ENCODE data around the gene HDAC1.

The HDAC1 gene

DNA sequence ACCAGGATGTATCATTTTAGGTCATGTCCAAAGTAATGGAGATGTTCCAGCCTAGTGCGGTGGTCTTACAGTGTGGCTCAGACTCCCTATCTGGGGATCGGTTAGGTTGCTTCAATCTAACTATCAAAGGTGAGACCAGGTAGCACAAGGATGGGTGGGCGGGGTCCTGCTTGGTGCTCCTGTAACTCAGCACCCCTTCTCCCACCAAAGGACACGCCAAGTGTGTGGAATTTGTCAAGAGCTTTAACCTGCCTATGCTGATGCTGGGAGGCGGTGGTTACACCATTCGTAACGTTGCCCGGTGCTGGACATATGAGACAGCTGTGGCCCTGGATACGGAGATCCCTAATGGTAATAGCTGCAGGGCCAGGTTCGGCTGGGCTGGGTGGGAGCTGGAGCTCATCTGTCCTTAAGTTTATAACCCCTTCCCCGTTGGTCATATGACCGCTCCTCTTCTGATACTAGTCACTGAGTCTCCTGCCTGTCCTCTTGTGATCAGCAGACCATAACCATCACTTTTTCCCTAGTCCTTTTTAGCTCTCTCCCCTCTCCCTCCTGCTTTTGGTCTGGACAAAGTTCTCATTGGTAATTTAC lies 38.8 kb downstream of the HDAC1 start:
- DNase-seq (ENCODE audit: low read depth, low spot score) = no peak

DNA sequence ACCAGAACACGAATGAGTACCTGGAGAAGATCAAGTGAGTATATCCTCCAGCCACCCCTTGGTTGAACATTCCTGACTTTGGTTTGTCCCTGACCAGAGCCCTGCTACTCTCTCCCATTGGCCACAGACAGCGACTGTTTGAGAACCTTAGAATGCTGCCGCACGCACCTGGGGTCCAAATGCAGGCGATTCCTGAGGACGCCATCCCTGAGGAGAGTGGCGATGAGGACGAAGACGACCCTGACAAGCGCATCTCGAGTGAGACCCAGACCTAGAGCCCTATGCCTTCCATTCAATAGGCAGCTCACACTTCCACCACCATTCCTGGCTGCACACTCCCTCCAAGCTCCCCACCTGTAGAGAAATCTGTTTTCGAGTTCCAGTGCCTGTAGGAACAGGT lies 39.7 kb downstream of the HDAC1 start:
- DNase-seq (ENCODE audit: low read depth, low spot score) = no peak

DNA sequence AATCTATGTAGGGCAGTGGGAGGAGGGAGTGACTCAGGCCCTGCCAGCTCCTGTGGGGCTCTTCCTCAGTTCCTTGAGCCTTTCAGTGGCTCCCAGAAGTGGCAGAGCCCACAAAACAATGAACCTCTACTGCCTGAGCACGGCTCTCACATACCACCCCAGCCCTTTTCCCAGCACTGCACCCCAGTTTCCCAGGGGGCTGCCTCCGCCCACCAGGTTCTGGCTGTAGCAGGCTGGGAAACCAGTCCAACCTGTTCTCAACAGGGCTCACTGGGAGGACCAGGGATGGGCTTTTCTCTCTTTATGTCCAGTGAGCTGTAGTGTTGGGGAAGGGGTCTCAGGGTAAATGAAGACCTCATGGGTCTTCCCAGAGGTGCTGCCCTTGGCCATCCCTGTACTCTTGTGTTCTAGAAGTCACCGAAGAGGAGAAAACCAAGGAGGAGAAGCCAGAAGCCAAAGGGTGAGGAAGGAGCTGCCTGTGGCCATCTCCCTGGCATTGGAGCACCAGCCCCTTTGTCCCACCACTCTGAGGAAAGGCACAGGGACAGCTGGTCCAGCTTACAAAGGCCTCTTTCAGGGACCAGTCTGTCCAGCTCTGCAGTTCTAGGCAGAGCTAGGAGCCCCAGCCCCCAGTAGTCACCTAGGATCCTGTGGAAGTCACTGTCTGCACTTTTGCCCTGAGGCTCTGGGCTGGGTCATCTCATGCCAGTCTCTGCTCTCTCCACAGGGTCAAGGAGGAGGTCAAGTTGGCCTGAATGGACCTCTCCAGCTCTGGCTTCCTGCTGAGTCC lies 40.6 kb downstream of the HDAC1 start:
- DNase-seq (ENCODE audit: low read depth, low spot score) = no peak

DNA sequence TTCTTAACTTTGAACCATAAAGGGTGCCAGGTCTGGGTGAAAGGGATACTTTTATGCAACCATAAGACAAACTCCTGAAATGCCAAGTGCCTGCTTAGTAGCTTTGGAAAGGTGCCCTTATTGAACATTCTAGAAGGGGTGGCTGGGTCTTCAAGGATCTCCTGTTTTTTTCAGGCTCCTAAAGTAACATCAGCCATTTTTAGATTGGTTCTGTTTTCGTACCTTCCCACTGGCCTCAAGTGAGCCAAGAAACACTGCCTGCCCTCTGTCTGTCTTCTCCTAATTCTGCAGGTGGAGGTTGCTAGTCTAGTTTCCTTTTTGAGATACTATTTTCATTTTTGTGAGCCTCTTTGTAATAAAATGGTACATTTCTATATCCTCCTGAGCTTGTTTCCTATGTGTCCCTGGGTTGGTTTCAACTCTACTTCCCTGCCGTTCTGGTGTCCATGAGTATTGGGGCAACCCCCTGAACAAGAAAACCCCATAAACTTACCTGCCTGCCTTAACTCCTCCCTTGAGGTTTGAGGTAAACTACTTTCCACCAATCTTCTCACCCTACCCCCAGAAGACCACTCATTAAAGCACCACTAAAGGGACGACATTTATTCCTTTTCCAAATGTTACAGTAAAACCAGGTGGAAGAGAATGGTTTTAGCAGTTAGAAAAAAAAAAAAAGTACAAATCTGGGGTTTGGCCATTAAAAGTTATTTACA lies 41.5 kb downstream of the HDAC1 start:
- DNase-seq (ENCODE audit: low read depth, low spot score) = no peak

DNA sequence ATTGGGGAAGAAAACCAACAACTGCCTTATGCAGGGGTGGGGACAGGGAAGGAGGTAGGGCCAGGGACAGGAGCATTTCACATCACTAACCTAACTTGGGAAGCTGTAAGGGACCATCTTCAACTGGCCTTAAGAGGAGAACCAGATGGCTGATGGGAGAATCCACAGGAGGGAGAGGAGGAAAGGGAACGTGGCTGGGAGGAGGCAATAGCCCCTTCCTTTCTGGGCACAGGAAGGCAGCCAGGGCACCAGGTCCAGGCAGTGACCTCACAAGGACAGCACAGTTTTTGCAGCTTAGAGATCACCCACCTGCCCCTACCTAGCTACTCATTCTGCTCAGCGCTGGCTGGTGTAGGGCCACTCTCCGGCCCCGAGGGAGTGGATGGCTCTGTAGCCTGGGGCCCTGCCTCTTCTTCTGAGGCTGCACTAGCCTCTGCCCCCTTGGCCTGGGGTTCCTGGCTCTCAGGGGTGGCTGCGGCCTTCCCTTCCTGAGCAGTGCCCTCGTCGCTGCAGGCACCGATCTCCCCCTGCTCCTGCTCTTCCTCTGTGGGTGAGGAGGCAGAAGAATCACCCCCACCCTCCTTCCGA lies 42.5 kb downstream of the HDAC1 start:
- DNase-seq (ENCODE audit: low read depth, low spot score) = no peak

DNA sequence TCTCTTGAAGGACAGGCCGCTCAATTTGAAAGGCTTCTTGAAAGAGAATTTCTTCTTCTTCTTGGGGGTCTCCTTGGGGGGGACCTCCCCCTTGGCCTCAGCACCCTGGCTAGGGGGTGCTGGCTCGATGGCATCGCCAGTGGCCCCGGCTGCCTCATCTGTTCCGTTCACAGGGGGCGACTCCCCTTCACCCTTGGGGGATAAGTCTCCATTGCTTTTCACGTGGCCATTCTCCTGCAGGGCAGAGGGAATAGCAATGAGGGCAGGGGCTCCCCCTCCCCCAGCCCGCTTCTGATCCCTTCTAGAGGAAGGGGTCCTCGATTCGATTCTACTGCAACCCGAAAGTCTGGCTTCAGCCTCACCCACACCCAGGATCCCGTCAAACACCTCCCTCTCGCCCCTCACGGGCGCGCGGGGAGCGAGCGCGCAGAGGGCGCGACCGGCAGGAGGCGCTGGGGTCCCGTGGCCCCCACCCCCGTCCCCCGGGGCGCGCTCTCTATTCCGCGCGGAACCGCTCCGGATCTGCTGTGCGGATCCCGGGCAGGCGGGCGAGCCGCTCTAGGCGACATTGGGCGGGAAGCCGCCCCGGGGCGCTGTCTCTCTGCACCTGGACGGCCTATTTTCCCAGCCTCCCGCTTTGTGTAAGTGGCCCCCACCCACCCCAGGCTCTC lies 43.1 kb downstream of the HDAC1 start:
- DNase-seq (ENCODE audit: low read depth, low spot score) = no peak

DNA sequence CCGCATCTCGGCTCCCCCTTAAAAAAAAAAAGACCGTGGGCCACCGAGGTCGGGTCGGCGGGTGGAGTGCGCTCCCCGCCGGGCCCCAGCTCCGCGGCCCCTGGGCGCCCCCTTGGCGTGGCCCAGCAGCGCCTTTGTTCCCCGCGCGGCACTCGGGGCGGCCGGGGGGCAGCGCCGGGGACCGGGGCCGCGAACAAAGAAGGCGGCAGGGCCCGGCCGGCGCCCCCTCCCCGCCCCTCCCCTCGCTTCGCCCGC lies 43.6 kb downstream of the HDAC1 start:
- DNase-seq (ENCODE audit: low read depth, low spot score) = no peak

DNA sequence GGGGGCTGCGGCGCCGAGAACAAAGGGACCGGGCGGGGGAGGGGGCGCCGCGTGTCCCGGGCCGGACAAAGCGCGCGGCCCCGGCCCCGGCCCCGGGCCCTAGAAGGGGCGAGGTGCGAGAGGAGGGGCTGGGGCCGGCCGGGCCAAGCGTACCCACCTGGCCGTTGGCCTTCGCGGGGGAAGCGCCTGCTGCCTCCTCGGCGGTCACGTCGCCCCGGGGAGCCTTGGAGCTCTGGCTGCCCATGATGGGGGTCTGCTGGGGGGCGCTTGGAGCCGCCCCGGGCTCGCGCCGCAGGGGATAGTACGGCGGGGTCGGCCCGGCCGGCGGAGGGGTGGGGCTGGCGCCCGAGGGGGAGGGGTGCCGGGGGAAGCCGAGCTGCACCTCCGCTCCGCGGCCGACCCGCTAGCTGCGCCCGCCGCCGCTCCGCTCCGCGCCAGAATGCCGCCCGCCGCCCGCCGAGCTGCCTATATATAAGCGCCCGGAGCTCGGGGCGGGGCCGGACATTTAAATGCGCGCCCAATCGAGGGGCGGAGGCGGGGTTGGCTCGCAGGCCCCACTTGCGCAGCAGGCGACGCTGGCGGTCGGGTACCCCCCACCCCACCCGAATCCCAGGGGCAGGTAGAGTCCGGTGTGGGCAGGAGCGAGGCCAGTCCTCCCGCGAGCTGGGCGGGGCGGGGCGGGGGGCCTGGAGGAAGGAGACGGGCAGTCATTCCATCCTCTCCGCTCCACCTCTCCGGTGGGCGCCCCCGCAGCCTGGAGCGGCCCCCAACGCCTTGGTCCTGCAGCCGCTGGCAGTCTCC lies 44.1 kb downstream of the HDAC1 start, which contains the start of gene MARCKSL1:
Gene MARCKSL1, minus strand, starts transcription at position 444 of the 801 bp plus-strand sequence. Its CDS starts 200 bp downstream, at position 244.
- no peak for DNase-seq (ENCODE audit: low read depth, low spot score)

DNA sequence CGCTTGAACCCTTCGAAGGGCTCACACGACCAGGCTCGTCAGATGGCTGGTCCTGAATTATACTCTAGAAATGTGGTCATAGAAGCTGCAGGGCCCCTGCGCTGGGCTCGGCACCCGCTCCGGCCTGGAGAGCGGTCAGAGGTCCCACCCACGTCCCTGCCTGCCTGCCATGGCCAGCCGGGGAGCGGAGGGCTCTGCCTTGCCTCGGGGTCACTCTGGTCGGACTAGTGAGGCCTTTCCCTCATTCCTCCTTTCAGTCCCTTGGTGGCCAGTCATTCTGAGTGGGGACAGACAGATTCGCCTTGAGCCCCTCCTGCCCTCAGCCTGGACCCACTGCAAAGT lies 44.7 kb downstream of the HDAC1 start:
- no peak for DNase-seq (ENCODE audit: low read depth, low spot score)

DNA sequence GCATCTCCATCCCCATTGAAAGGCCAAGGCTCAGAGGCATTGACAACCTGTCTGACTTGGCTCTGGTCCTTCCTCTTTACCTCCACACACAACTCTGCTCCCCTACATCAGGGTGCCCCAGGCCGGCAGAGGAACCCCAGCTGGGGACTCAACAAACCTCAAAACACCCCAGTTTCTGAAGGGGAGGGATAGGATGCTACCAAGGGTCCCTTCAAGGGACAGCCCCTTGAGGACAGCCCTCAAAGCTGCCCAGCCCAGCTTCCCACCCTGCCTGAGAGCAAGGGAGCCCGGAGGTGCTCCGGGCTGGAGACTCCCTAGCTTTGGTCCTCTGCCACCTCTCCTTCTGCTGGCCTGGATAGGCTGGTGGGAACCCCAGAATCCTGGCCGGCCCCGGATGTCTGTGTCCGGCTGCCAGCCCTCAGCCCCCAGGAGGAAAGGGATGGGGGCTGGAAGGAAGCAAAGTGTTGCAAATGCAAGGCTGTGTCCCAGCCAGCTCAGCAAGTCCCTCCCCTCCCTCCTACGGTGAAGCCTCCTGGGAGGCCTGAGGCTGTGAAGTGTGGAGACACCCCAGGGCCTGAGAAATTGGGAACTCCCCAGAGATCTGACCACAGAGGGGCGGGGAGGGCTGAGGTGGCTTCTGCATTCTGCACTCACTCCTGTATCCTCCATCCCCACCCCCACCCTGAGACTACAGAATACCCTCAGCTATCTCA lies 45.2 kb downstream of the HDAC1 start:
- no peak for DNase-seq (ENCODE audit: low read depth, low spot score)

DNA sequence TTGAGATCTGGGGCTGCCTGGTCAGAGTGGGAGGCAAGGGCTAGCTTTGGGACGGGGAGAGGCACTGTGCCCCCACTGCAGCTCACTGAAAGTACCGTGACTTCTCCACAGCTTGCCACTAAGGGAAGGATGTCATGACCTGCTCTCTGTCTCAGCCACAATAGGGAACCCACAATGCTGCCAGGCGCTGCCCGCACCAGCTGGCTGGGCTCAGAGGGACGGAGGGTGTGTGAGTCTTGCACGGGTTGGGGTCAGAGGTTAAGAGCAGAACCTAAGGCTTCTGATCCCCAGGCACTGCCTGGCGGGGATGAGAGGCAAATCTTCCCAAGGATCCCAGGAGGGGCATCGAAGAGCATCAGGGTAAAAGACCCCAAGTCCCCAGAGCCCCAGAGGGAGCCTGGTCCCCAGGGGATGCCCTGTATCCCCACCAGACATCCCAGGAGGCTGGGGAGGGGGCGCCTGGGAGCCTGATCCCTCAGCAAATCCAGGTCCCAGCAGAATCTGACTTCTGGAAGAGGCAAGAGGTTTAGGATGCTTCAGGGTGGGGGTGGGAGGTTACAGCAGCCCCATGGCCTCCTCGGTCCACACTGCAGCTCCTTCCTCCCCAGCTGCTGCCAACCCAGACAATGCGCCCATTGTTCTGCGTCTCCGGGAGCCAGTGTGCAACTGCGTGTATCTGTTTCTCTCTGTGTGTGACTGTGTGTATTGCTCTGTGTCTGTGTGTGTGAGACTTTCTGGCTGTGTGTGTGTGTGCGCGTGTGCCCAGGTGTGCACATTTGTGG lies 46.2 kb downstream of the HDAC1 start:
- no peak for DNase-seq (ENCODE audit: low read depth, low spot score)

DNA sequence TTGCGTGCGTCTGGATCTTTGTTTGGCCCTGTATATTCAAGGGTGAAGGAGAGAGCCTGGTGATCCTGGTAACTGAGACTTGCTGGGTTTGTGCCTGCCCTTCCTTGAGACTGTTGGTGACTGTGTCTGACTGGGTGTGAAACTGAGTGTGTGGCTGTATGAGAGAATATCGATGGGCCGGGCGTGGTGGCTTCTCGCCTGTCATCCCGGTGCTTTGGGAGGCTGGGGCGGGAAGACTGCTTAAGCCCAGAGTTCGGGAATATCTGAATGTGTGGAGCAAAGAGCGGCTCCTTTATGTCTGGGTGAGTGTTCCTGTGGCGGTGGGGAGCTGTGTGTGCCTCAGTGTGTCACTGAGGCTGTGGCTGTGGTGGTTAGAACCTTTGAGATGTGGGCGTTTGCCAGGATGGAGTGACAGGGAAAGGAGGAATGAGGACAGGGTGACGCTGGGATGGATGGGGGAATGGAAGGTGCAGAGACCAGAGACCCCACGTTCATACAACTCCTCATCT lies 46.8 kb downstream of the HDAC1 start:
- DNase-seq (ENCODE audit: low read depth, low spot score) = no peak

DNA sequence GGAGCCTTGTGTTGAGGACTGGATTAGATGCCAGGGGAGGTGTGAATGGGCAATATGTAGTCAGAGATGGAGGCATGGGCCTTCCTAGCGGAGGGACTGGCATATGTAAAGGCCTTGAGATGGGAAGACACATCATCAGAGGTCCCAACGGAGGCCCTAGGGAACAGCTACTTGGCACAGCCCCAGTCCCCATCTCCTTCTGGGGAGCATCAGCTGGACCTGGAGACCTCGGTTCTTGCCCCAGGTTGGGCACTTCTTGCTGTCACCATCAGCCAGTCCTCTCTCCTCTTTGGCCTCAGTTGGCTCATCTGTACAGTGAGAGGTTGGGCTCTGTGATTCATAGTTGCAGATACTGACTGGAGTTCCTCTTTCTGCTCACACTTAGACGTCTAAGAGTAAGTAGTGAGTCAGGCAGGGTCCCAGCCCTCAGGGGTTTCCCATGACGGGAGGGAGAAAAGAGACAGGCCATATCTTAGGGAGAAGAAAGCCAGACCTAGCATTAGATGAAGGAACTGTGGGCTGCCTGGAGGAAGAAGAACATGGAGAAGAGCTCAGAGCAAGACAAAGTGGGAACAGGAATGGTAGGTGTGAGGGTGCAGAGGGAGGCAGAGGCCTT lies 47.6 kb downstream of the HDAC1 start:
- DNase-seq (ENCODE audit: low read depth, low spot score) = no peak

DNA sequence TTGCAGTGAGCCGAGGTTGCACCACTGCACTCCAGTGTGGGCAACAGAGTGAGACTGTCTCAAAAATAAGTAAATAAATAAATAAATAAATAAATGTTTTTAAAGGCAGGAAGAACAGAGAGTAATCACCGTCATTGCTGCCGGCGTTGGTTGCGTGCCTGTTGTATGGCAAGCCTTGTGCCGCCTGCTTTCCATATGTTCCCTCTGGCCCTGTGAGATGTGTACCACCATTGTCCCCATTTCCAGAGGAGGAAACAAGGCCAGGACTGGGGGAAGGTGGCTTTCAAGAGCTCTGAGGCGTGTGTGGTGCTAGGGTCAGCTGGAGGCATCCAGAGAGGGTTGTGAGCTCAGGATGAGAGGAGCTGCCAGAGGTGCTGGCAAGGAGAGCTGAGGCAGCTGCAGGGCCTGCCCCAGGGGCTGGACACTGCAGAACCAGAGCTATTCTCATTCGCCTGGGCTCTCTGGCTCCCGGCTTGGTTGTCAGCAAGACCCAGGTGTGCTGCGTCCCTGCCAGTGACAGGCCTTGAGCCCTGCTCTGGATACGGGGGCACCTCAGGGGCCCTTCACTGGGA lies 49.4 kb downstream of the HDAC1 start:
- no peak for DNase-seq (ENCODE audit: low read depth, low spot score)

DNA sequence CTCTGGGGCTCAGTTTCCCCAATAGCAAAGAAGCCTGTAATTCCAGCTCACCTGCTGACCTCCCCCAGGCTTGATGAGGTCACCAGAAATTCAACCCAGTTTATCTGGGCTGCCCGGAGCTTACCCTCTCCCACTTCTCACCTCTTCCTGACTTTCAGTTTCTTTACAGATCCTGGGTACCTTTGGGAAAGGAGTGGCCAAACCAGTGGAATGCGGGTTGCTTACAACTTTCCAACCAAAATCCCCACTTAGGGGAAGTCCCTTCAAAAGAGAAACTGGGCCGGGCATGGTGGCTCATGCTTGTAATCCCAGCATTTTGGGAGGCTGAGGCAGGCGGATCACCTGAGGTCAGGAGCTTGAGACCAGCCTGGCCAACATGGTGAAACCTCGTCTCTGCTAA lies 50.1 kb downstream of the HDAC1 start:
- no peak for DNase-seq (ENCODE audit: low read depth, low spot score)

DNA sequence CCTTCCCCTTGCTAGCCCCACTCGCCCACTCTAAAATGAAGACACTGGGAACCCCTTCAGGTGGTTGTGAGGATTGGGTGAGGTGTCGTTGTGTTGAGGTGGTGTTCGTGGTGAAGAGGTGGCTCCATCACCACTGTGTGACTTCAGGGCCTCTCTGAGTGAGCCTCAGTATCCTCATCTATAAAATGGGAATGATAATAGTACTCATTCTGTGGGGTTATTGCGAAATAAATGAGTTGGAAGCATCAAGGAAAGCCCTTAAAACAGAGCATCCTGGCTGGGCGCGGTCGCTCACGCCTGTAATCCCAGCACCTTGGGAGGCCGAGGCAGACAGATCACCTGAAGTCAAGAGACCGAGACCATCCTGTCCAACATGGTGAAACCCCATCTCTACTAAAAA lies 50.8 kb downstream of the HDAC1 start:
- no peak for DNase-seq (ENCODE audit: low read depth, low spot score)

DNA sequence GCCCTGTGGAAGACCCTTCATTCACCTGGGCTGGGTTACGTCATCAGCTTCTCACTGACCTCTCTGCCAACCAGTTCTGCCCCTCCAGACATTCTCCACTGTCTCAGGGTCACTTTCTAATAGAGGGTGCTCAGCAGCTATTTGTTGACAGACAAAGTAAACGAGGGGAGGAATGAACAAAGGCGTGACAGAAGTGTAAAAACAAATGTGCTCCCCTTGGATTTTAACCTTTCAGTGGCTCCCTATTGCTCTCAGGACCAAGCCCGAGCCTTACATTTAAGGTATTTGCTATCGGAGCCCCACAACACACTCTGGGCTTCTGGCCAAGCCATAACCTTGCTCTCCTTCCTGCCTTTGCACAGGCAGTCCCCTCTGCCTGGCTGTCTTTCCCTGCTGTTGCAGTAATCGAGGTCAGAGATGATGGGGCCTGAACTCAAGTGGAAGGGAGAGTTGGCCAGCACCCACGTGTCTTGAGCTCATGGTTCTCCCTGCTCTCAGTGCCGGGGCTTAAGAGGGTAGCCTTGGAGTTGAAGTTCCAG lies 53.5 kb downstream of the HDAC1 start:
- no peak for DNase-seq (ENCODE audit: low read depth, low spot score)

DNA sequence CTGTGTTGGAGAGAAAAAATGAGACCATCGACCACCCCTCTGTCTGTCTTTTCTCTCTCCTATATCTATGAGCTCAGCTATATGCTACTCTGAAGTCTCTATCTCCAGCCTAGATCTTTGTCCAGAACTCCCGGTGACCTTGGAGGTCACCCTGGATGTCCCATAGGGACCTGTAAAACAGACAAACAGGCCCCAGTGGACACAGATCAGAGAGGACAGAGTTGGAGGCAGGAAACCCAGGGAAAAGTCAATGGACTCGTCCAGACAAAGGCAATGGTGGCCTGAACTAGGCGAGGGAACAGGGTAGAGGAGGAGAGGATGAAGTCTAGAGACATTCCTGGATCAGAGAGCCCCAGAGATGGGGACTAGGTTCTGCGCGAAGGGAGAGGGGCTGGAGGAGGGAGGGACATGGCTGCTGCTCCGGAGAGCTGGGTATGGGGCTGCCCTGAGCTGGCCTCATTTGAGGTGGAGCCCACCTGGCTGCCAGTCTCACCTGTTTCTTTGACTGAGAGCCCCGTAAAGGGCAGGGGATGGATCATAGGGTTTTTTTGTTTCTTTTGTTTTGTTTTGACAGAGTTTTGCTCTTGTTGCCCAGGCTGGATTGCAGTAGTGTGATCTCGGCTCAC lies 54.8 kb downstream of the HDAC1 start:
- DNase-seq (ENCODE audit: low read depth, low spot score) = no peak

Data from brain pericyte (primary cell).